GM23338 (cell line): ENCODE results near the gene SNX9. TPM values are rescaled to one million over a fixed set of nuclear protein-coding genes. Genes with fewer than 3 reads are reported as not detected.

ENCODE experiments used
- ATAC-seq: fragments of 200-7000 bp; cut with Tn5 transposase; 3 replicates; pipeline ENCODE4 v1.9.1; 2020
- DNase-seq: peaks from one replicate; pipeline ENCODE4 v3.0.0-alpha.2; 2015; ENCODE audit warnings: low spot score
- H2AFZ ChIP-seq: fragments of 200-600 bp; sonication (generic); 2 replicates; pipeline ENCODE4 v1.8.0; 2016; ENCODE audit warnings: antibody characterized with exemption, mild to moderate bottlenecking, moderate library complexity
- H3F3A ChIP-seq: fragments of 200-600 bp; sonication (generic); replicated peaks from 2 replicates; pipeline ENCODE4 v1.8.0; 2017; ENCODE audit warnings: antibody characterized with exemption, mixed run types, low read depth
- H3K27ac ChIP-seq: fragments of 200-600 bp; sonication (generic); 2 replicates; pipeline ENCODE4 v1.6.1; 2016; ENCODE audit warnings: low read depth
- H3K27me3 ChIP-seq: fragments of 200-600 bp; sonication (generic); 2 replicates; pipeline ENCODE4 v1.8.0; 2016; ENCODE audit warnings: mild to moderate bottlenecking, mixed run types, moderate library complexity; ENCODE audit not compliant: insufficient read depth
- H3K36me3 ChIP-seq: fragments of 200-600 bp; sonication (generic); 2 replicates; pipeline ENCODE4 v1.8.0; 2016; ENCODE audit warnings: mild to moderate bottlenecking; ENCODE audit not compliant: insufficient read depth
- H3K4me1 ChIP-seq: fragments of 200-600 bp; sonication (generic); 2 replicates; pipeline ENCODE4 v1.8.0; 2016; ENCODE audit warnings: mild to moderate bottlenecking, moderate library complexity; ENCODE audit not compliant: insufficient read depth
- H3K4me2 ChIP-seq: fragments of 200-600 bp; sonication (generic); 2 replicates; pipeline ENCODE4 v1.7.1; 2017; ENCODE audit warnings: mixed run types
- H3K4me3 ChIP-seq: fragments of 200-600 bp; sonication (generic); 2 replicates; pipeline ENCODE4 v1.6.1; 2016; ENCODE audit warnings: mixed run types
- H3K79me2 ChIP-seq: fragments of 200-600 bp; sonication (generic); replicated peaks from 2 replicates; pipeline ENCODE4 v1.8.0; 2017; ENCODE audit warnings: mild to moderate bottlenecking; ENCODE audit not compliant: insufficient read depth
- H3K9me2 ChIP-seq: fragments of 200-600 bp; sonication (generic); 2 replicates; pipeline ENCODE4 v1.8.0; 2017; ENCODE audit not compliant: insufficient read depth
- H4K20me1 ChIP-seq: fragments of 200-600 bp; sonication (generic); replicated peaks from 2 replicates; pipeline ENCODE4 v1.8.0; 2017; ENCODE audit warnings: mild to moderate bottlenecking; ENCODE audit not compliant: insufficient read depth
- H3K27ac Mint-ChIP-seq: 2 replicates; pipeline ENCODE4 v1.8.0; 2020; ENCODE audit warnings: inconsistent platforms, mild to moderate bottlenecking, moderate library complexity, mixed read lengths
- H3K27me3 Mint-ChIP-seq: 3 replicates; pipeline ENCODE4 v1.8.0; 2022; ENCODE audit warnings: low read depth, mild to moderate bottlenecking, moderate library complexity, mixed read lengths, inconsistent platforms; ENCODE audit not compliant: insufficient read depth, poor library complexity
- H3K36me3 Mint-ChIP-seq: 3 replicates; pipeline ENCODE4 v1.8.0; 2021; ENCODE audit warnings: low read depth, mild to moderate bottlenecking, inconsistent platforms, moderate library complexity, mixed read lengths
- H3K4me1 Mint-ChIP-seq: 3 replicates; pipeline ENCODE4 v1.8.0; 2020; ENCODE audit warnings: mild to moderate bottlenecking, inconsistent platforms, mixed read lengths
- H3K4me3 Mint-ChIP-seq: 3 replicates; pipeline ENCODE4 v1.8.0; 2021; ENCODE audit warnings: moderate library complexity, mild to moderate bottlenecking, inconsistent platforms, mixed read lengths
- H3K9me3 Mint-ChIP-seq: 3 replicates; pipeline ENCODE4 v1.8.0; 2020; ENCODE audit warnings: moderate library complexity, mild to moderate bottlenecking, inconsistent platforms, mixed read lengths
- CREB1 ChIP-seq: fragments of 250-450 bp; sonication (Bioruptor Pico); IDR thresholded peaks from 2 replicates; pipeline ENCODE4 v1.5.0; 2020; ENCODE audit warnings: low read depth, mild to moderate bottlenecking, moderate library complexity
- CTCF ChIP-seq, 2 experiments: fragments of 200-600 bp in 1 of 2; sonication (generic) in 1 of 2; conservative IDR thresholded peaks; 2 replicates each; pipeline versions ENCODE4 v1.5.1 to v1.6.1; 2016 to 2017; ENCODE audit warnings: antibody characterized with exemption in 2 of 2, low read depth in 2 of 2, mild to moderate bottlenecking in 2 of 2, moderate library complexity in 1 of 2
- ETS1 ChIP-seq: IDR thresholded peaks from 2 replicates; pipeline ENCODE4 v1.6.1; 2016; ENCODE audit warnings: antibody characterized with exemption
- EZH2 ChIP-seq: fragments of 200-600 bp; sonication (generic); IDR thresholded peaks from one replicate; pipeline ENCODE4 v1.8.0; 2017; ENCODE audit warnings: antibody characterized with exemption, mild to moderate bottlenecking, low read depth; ENCODE audit not compliant: unreplicated experiment
- EZH2phosphoT487 ChIP-seq: fragments of 200-600 bp; sonication (generic); IDR thresholded peaks from one replicate; pipeline ENCODE4 v1.8.1; 2018; ENCODE audit warnings: antibody characterized with exemption; ENCODE audit not compliant: unreplicated experiment
- JUNB ChIP-seq: IDR thresholded peaks from one replicate; pipeline ENCODE4 v1.6.1; 2016; ENCODE audit warnings: antibody characterized with exemption; ENCODE audit not compliant: unreplicated experiment
- NANOG ChIP-seq: IDR thresholded peaks from 2 replicates; pipeline ENCODE4 v1.6.1; 2016; ENCODE audit warnings: antibody characterized with exemption, borderline replicate concordance
- POLR2AphosphoS5 ChIP-seq: IDR thresholded peaks from 2 replicates; pipeline ENCODE4 v1.6.1; 2016; ENCODE audit warnings: antibody characterized with exemption, low read depth
- REST ChIP-seq: IDR thresholded peaks from one replicate; pipeline ENCODE4 v1.6.1; 2018; ENCODE audit warnings: antibody characterized with exemption; ENCODE audit not compliant: unreplicated experiment
- STAT1 ChIP-seq: IDR thresholded peaks from one replicate; pipeline ENCODE4 v1.6.1; 2016; ENCODE audit warnings: antibody characterized with exemption; ENCODE audit not compliant: unreplicated experiment
- ZNF114 ChIP-seq: fragments of 250-450 bp; sonication (Bioruptor Pico); IDR thresholded peaks from 2 replicates; pipeline ENCODE4 v1.5.0; 2020; ENCODE audit warnings: mild to moderate bottlenecking, moderate library complexity
- ZNF331 ChIP-seq: fragments of 250-450 bp; sonication (Bioruptor Pico); IDR thresholded peaks from 2 replicates; pipeline ENCODE4 v1.5.0; 2020; ENCODE audit warnings: low read depth, mild to moderate bottlenecking, moderate library complexity
- polyA plus RNA-seq: library from polyadenylated mRNA; unstranded; fragments of >200 nt; fragmentation: Nextera tagmentation; extraction: Ambion mirVana; gene quantifications from 2 replicates; pipeline ENCODE4 v1.2.1, GENCODE V29; 2016
- total RNA-seq: library from RNA; depleted of rRNA; stranded (reverse); fragments of >200 nt; shearing (Covaris generic); gene quantifications from 2 replicates; pipeline ENCODE4 v1.2.3, GENCODE V29; 2014

Gene SNX9
- total and polyA plus RNA-seq, 2 experiments from 2014 or later, result 18.4 to 23.3 TPM

- TF ChIP-seq CTCF (conservative IDR thresholded peaks at IDR 0.05; ENCODE audit: low read depth in 2 of 2), result no peak
- no peak for TF ChIP-seq NANOG
- no peak for TF ChIP-seq ZNF114 (CRISPR knock-in tag)
- TF ChIP-seq STAT1, result no peak
- TF ChIP-seq ETS1, result no peak
- TF ChIP-seq REST, result no peak
- TF ChIP-seq CREB1 (CRISPR knock-in tag), result no peak
- TF ChIP-seq EZH2, result no peak
- no peak for TF ChIP-seq POLR2AphosphoS5
- no peak for TF ChIP-seq EZH2phosphoT487
- TF ChIP-seq JUNB, result no peak
Measured at GRCh38 chr6:157773248-157773773, 49.7 kb upstream of the SNX9 start (continued).

- no peak overlapping the region for H2AFZ ChIP-seq
- Mint-ChIP-seq H3K36me3 (peaks cover 14% of the 10 kb centered on the region), H3K9me3 (peaks cover 18% of the 10 kb centered on the region), H3K27ac (no peak overlapping the region), H3K27me3 (peaks cover 13% of the 10 kb centered on the region), H3K4me1 (peaks cover 16% of the 10 kb centered on the region), H3K4me3 (no peak overlapping the region)
- H3K9me2 ChIP-seq, result peaks cover 12% of the 10 kb centered on the region; the same call in 1 of the 2 replicates
- no peak; the same call in 2 of the 3 replicates for ATAC-seq
- no peak for DNase-seq
- H3K4me2 ChIP-seq, result no peak overlapping the region
- H3F3A ChIP-seq, result no peaks in the 10 kb centered on the region
- H3K4me3 ChIP-seq, result no peak overlapping the region
- no peaks in the 10 kb centered on the region for H4K20me1 ChIP-seq
- H3K79me2 ChIP-seq, result no peaks in the 10 kb centered on the region
- H3K36me3 ChIP-seq, result no peaks in the 10 kb centered on the region
- TF ChIP-seq ZNF331, result no peak
- no peak overlapping the region for H3K27ac ChIP-seq
- peaks cover 7% of the 10 kb centered on the region for H3K4me1 ChIP-seq
- no peaks in the 10 kb centered on the region for H3K27me3 ChIP-seq
Measured at GRCh38 chr6:157774153-157775135, 48.6 kb upstream of the SNX9 start.
